GM19455 (cell line): ENCODE measurements around the gene SCYL1.

Experiments
- ATAC-seq: cut with Tn5 transposase; IDR thresholded peaks from one replicate; pipeline ENCODE4 v1.9.1; 2021; ENCODE audit not compliant: unreplicated experiment

SCYL1 gene

GRCh38 chr11:65551572-65552387 lies 26.9 kb downstream of the SCYL1 start:
- ATAC-seq = no peak

- no peak for ATAC-seq
Measured at GRCh38 chr11:65552388-65552951, 27.6 kb downstream of the SCYL1 start.

- no peak for ATAC-seq
Measured at GRCh38 chr11:65553301-65554001, 28.6 kb downstream of the SCYL1 start.

- no peak for ATAC-seq
Measured at GRCh38 chr11:65554057-65554818, 29.4 kb downstream of the SCYL1 start.

- no peak for ATAC-seq
Measured at GRCh38 chr11:65554842-65555430, 30.1 kb downstream of the SCYL1 start.

- no peak for ATAC-seq
Measured at GRCh38 chr11:65555693-65556231, 30.9 kb downstream of the SCYL1 start.

GRCh38 chr11:65556470-65557279 lies 31.8 kb downstream of the SCYL1 start:
- ATAC-seq = no peak

- ATAC-seq = no peak
Measured at GRCh38 chr11:65557280-65558001, 32.6 kb downstream of the SCYL1 start.

GRCh38 chr11:65558002-65558929 lies 33.4 kb downstream of the SCYL1 start, which contains the start of gene LTBP3:
Gene LTBP3 (minus strand): TSS chr11:65558359. CDS start chr11:65557959, 400 bp downstream.
- no peak for ATAC-seq

- ATAC-seq = no peak
Measured at GRCh38 chr11:65558930-65559509, 34.1 kb downstream of the SCYL1 start.

- no peak for ATAC-seq
Measured at GRCh38 chr11:65559535-65559934, 34.7 kb downstream of the SCYL1 start.

- no peak for ATAC-seq
Measured at GRCh38 chr11:65559951-65560537, 35.2 kb downstream of the SCYL1 start.

- no peak for ATAC-seq
Measured at GRCh38 chr11:65560555-65561418, 35.9 kb downstream of the SCYL1 start.

GRCh38 chr11:65562020-65562419 lies 37.1 kb downstream of the SCYL1 start:
- no peak for ATAC-seq

GRCh38 chr11:65562788-65563187 lies 37.9 kb downstream of the SCYL1 start:
- no peak for ATAC-seq

GRCh38 chr11:65563601-65564000 lies 38.7 kb downstream of the SCYL1 start:
- ATAC-seq = no peak
